ENCODE measurements around the gene LAMA2. TPM values are rescaled to one million over a fixed set of nuclear protein-coding genes. Genes with fewer than 3 reads are reported as not detected.

The LAMA2 gene
- total RNA-seq, 1 donor from 2014 or later, result 185 TPM

DNA sequence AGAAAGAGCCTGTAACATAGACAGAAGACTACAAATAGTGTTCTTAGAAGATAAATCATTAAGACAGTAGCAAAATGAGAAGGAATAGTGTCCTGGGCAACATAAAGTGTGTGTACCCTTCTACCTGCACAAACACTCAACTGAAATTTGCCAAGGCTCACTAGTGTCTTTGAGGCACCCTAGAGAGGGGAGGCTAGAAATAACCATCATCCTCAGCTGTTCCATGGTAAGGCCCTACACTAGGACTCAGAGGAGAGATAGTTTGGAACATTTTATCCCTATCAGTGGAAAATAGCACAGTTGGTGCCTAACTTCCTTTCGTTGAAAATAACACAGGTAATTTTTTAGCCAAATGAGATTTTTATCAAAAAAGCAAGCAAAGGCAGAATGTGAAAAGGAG lies 230.7 kb downstream of the LAMA2 start:
- DNase-seq, result no peak
- intact Hi-C loops (cut with micrococcal nuclease), result no loop called here
- no peaks in the 10 kb centered on the region for H3K27me3 ChIP-seq (ENCODE audit: low read depth)
- H3K27ac ChIP-seq (replicated peaks), result peak overlapping the region; percentile 66
- H3K4me1 ChIP-seq, result peaks cover 94% of the 10 kb centered on the region
- H3K9me3 ChIP-seq (replicated peaks), result no peaks in the 10 kb centered on the region
- no peaks in the 10 kb centered on the region for H3K36me3 ChIP-seq
- no peak overlapping the region for H3K4me3 ChIP-seq
- TF ChIP-seq, protein P1, sequence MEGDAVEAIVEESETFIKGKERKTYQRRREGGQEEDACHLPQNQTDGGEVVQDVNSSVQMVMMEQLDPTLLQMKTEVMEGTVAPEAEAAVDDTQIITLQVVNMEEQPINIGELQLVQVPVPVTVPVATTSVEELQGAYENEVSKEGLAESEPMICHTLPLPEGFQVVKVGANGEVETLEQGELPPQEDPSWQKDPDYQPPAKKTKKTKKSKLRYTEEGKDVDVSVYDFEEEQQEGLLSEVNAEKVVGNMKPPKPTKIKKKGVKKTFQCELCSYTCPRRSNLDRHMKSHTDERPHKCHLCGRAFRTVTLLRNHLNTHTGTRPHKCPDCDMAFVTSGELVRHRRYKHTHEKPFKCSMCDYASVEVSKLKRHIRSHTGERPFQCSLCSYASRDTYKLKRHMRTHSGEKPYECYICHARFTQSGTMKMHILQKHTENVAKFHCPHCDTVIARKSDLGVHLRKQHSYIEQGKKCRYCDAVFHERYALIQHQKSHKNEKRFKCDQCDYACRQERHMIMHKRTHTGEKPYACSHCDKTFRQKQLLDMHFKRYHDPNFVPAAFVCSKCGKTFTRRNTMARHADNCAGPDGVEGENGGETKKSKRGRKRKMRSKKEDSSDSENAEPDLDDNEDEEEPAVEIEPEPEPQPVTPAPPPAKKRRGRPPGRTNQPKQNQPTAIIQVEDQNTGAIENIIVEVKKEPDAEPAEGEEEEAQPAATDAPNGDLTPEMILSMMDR (IDR thresholded peaks at IDR 0.05; ENCODE audit: borderline replicate concordance), result no peak

DNA sequence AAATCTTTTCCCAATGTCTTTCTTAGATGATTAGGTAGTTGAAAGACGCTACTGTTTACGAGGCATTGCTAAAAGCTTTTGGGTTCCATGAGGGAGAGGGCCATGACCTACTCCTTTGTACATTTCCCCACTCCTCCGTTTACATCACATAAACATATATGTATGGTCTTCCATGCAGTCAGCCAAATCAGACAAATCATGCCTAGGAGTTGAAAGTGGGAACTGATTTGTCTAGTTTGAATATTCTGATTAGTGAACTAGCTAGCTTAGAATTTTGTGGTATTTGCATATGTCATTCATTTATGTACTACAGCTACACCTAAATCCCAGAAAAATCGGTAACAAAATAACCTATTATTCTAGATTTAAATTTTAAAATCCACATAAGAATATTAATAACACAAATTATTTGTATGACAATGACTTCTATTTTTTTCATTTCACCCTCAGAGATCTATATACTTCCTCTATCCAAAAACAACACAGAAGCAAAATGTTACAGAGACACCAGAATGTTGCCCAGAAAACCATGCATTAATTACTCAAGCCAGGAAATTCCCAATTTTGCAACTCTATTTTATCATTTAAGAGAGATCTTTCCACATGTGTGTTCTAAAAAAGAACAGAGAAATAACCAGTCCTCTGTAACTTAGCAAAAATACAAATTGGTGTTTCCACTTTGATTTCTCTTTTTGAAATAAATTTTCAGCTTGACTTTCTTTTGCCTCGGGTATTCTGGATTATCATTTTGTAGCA lies 231.9 kb downstream of the LAMA2 start:
- no peaks in the 10 kb centered on the region for H3K27me3 ChIP-seq (ENCODE audit: low read depth)
- TF ChIP-seq, protein P1 (IDR thresholded peaks at IDR 0.05; ENCODE audit: borderline replicate concordance), result no peak
- intact Hi-C loops (cut with micrococcal nuclease), result no loop called here
- H3K4me1 ChIP-seq, result peaks cover 82% of the 10 kb centered on the region
- no peaks in the 10 kb centered on the region for H3K36me3 ChIP-seq
- H3K27ac ChIP-seq (replicated peaks), result peak overlapping the region; percentile 66
- no peak for DNase-seq
- no peaks in the 10 kb centered on the region for H3K9me3 ChIP-seq (replicated peaks)
- H3K4me3 ChIP-seq, result no peak overlapping the region

DNA sequence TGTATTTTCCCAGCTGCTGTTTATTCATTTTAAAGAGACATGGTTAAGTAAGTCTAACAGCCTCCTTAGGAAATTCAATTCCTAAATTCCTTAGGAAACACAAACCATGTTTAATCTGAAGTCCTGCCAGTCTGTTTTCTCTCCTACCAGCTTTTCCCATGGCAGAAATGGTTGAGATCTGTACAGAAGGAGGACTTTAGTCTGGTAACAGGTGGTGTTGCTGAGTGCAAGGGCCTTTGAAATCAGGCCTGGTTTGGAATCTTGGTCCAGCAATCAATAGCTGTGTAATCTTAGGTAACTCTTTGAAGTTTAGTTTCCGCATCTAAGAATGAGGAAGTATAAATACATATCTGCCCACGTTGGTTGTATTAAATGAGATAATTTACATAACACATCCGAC lies 232.5 kb downstream of the LAMA2 start:
- Histone ChIP-seq H3K4me3 (no peak overlapping the region), H3K4me1 (peaks cover 80% of the 10 kb centered on the region), H3K27me3 (ENCODE audit: low read depth) (no peaks in the 10 kb centered on the region), H3K9me3 (replicated peaks) (no peaks in the 10 kb centered on the region), H3K36me3 (no peaks in the 10 kb centered on the region), H3K27ac (replicated peaks) (peak overlapping the region; percentile 66)
- DNase-seq, result no peak
- TF ChIP-seq, protein P1 (IDR thresholded peaks at IDR 0.05; ENCODE audit: borderline replicate concordance), result no peak
- intact Hi-C loops (cut with micrococcal nuclease), result no loop called here

DNA sequence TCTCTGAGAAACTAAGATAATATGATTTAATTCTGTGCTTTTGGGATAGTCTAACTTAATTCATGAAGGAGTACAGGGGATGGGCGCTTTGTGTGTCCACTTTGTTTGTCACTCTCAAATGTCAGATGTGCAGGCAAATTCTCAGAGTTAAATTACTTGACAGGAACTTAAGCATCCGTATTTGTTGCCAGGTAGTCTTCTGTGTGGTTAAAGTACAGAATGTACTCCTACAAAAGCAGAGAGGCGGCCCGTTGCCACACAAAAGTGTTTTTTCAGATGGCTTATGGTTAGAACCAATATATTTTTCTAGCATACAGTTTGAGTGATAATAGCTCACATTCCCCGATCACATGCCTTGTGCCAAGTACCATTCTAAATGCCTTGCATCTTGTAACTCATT lies 234.4 kb downstream of the LAMA2 start:
- Histone ChIP-seq H3K27ac (replicated peaks) (peak overlapping the region; percentile 66), H3K9me3 (replicated peaks) (no peaks in the 10 kb centered on the region), H3K4me1 (peaks cover 63% of the 10 kb centered on the region), H3K27me3 (ENCODE audit: low read depth) (no peaks in the 10 kb centered on the region), H3K4me3 (no peak overlapping the region), H3K36me3 (no peaks in the 10 kb centered on the region)
- intact Hi-C loops (cut with micrococcal nuclease), result no loop called here
- no peak for DNase-seq
- TF ChIP-seq, protein P1 (IDR thresholded peaks at IDR 0.05; ENCODE audit: borderline replicate concordance), result no peak

DNA sequence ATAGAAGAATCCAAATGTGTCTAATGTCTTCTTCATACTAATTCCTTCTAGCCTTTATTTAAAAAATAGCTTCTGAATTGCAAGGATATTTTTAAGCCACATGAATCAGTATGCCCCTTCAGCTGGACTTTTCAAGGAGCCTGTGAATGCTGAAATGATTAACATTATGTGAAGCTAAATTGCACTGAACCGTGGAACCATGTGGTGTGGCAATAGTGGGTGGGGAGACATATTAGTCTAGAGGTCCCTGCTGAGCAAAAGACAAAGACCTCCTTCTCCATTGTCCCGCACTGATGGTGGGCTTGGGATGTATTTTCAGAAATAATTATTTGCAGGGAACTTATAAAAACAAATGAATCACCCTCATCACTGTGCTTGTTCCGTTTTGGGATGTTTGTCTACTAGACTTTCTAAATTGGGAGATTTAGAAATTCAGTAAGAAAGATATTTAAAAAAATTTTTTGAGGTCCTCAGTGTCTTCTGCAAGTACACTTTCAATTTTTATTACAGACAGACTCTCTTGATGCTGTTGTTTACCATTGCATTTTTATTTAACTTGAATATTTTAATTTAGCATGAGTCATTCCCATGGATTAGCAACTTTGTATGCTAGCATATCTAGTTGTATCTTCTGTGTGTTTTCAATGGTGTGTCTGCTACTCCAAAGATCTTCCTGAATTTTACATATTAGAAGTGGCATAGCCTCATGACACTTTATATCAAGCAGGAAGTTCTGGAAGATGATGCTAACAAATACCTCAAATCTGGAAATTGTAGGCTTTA lies 238.1 kb downstream of the LAMA2 start:
- no peaks in the 10 kb centered on the region for H3K36me3 ChIP-seq
- H3K4me1 ChIP-seq, result peaks cover 45% of the 10 kb centered on the region
- DNase-seq, result no peak
- H3K27me3 ChIP-seq (ENCODE audit: low read depth), result no peaks in the 10 kb centered on the region
- H3K9me3 ChIP-seq (replicated peaks), result no peaks in the 10 kb centered on the region
- no peak overlapping the region for H3K4me3 ChIP-seq
- intact Hi-C loops (cut with micrococcal nuclease), result no loop called here
- TF ChIP-seq, protein P1 (IDR thresholded peaks at IDR 0.05; ENCODE audit: borderline replicate concordance), result no peak
- H3K27ac ChIP-seq (replicated peaks), result peak overlapping the region; percentile 63
